Lung (tissue), 12 donors: Measurements from ENCODE around the gene CFAP61. TPM values are rescaled to one million over a fixed set of nuclear protein-coding genes. Genes with fewer than 3 reads are reported as not detected.

Experiments used
- ATAC-seq: fragments of 200-7000 bp; cut with Tn5 transposase; one replicate; pipeline ENCODE4 v1.9.1; 2020; ENCODE audit warnings: moderate number of reproducible peaks; ENCODE audit not compliant: insufficient read depth, low FRiP score
- DNase-seq, 3 donors: peaks; one replicate each; pipeline ENCODE4 v3.0.0-alpha.2; 2013 to 2017
- H3K27ac ChIP-seq, 2 donors: one replicate each; pipeline ENCODE4 v1.5.1; 2013; ENCODE audit warnings: mild to moderate bottlenecking in 2 of 2, moderate library complexity in 2 of 2, control low read depth in 1 of 2, inconsistent platforms in 1 of 2, low read depth in 1 of 2, low read length in 1 of 2
- H3K27me3 ChIP-seq, 3 donors: one replicate each; pipeline ENCODE4 v1.5.1; 2013; ENCODE audit warnings: low read length in 2 of 3; ENCODE audit not compliant: control insufficient read depth in 3 of 3, insufficient read depth in 3 of 3
- H3K36me3 ChIP-seq, 4 donors: one replicate each; pipeline ENCODE4 v1.5.1; 2013; ENCODE audit warnings: low read length in 4 of 4, mild to moderate bottlenecking in 1 of 4, moderate library complexity in 1 of 4; ENCODE audit not compliant: control insufficient read depth in 4 of 4, insufficient read depth in 4 of 4
- H3K4me1 ChIP-seq, 5 donors: one replicate each; pipeline ENCODE4 v1.5.1; 2013; ENCODE audit warnings: low read length in 5 of 5, mild to moderate bottlenecking in 2 of 5, moderate library complexity in 1 of 5; ENCODE audit not compliant: control insufficient read depth in 5 of 5, insufficient read depth in 5 of 5
- H3K4me3 ChIP-seq: one replicate; pipeline ENCODE4 v1.5.1; 2013; ENCODE audit warnings: mild to moderate bottlenecking, control low read depth, moderate library complexity
- H3K9ac ChIP-seq, 2 donors: one replicate each; pipeline ENCODE4 v1.5.1; 2013; ENCODE audit warnings: low read length in 2 of 2, control low read depth in 1 of 2; ENCODE audit not compliant: insufficient read depth in 1 of 2
- H3K9me3 ChIP-seq, 4 donors: one replicate each; pipeline ENCODE4 v1.5.1; 2013; ENCODE audit warnings: low read length in 3 of 4, mild to moderate bottlenecking in 1 of 4, moderate library complexity in 1 of 4; ENCODE audit not compliant: control insufficient read depth in 4 of 4, insufficient read depth in 3 of 4
- CTCF ChIP-seq: IDR thresholded peaks from 2 replicates; pipeline ENCODE4 v1.5.1; 2012; ENCODE audit warnings: mild to moderate bottlenecking; ENCODE audit errors: control extremely low read depth, extremely low read depth
- WGBS, 2 donors: extraction: QIAGEN DNeasy Blood & Tissue Kit; methylation state at CpG; one replicate each; pipeline ENCODE4 v1.1.7; 2013; 5-methylcytosine and 5-hydroxymethylcytosine counted together
- polyA plus RNA-seq, 2 donors: library from polyadenylated mRNA; stranded (reverse); fragments of 200-250 nt; gene quantifications; one replicate each; pipeline ENCODE4 v1.2.1, GENCODE V29; 2013
- total RNA-seq, 2 donors: library from RNA; depleted of rRNA in 1 of 2; stranded (reverse); fragments of >200 nt in 1 of 2; gene quantifications; one replicate each; pipeline ENCODE4 v1.2.1, GENCODE V29; 2014 to 2021
- donor health status: control.
- donor health status: control.
- donor health status: Bipolar disorder and iron deficiency.
- donor health status: healthy.
- donor health status: DM: yes; HTN: yes; CAD: no.

CFAP61 gene
- total and polyA plus RNA-seq, 4 donors = 2.0 to 15.4 (median 6.5) TPM

- H3K9me3 ChIP-seq = no peaks in the 10 kb centered on the region
- peaks cover 0 to 38% (median 12%) of the 10 kb centered on the region in 4 donors for H3K36me3 ChIP-seq
- TF ChIP-seq CTCF = no peak
- DNase-seq (no peak), ATAC-seq (no peak)
- H3K4me1 ChIP-seq = peaks cover 0 to 9% (median 0%) of the 10 kb centered on the region in 5 donors
- H3K9ac ChIP-seq = no peak overlapping the region
- H3K27me3 ChIP-seq = peaks cover 0 to 5% (median 2%) of the 10 kb centered on the region in 3 donors
- 95 to 96% methylated on average over 9 of the region's 9 CpGs for WGBS, 2 donors
- no peak overlapping the region for H3K27ac ChIP-seq
- H3K4me3 ChIP-seq = no peak overlapping the region
Observed at GRCh38 chr20:20390393-20390792, 338.1 kb downstream of the CFAP61 start.

DNA sequence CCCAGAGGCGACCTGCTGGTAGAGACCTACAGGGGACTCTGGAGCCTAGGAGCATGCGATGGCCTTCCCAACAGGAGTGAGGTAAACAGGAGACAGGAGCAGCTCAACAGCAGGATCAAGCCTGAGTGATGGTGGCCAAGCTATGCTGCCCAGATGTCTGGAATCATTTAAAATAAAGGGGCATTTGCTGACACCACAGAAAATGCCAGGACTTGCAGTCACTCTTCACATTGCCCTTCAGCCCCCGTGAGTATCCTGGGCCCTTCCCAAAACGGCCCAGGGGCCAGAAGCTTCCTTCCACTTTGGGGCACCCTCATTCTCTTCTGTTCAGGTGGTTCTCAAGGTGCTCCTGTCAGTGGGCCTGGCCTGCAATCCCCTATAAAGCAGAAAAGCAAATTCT lies 338.8 kb downstream of the CFAP61 start:
- no peaks in the 10 kb centered on the region for H3K9me3 ChIP-seq
- H3K9ac ChIP-seq = no peak overlapping the region
- no peak overlapping the region for H3K4me3 ChIP-seq
- DNase-seq (no peak), ATAC-seq (no peak)
- H3K27ac ChIP-seq = no peak overlapping the region
- H3K27me3 ChIP-seq = no peaks in the 10 kb centered on the region
- no peak for TF ChIP-seq CTCF
- H3K4me1 ChIP-seq = peaks cover 0 to 9% (median 0%) of the 10 kb centered on the region in 5 donors
- peaks cover 0 to 45% (median 12%) of the 10 kb centered on the region in 4 donors for H3K36me3 ChIP-seq
- WGBS, 2 donors = 87 to 91% methylated on average over 4 of the region's 4 CpGs

- WGBS, 2 donors = 86 to 92% methylated on average over 13 of the region's 13 CpGs
- no peak for TF ChIP-seq CTCF
- no peaks in the 10 kb centered on the region for H3K27me3 ChIP-seq
Observed at GRCh38 chr20:20391766-20392165, 339.4 kb downstream of the CFAP61 start.

More at GRCh38 chr20:20391766-20392165, 339.4 kb downstream of the CFAP61 start:
- Histone ChIP-seq H3K9me3 (no peaks in the 10 kb centered on the region), H3K4me3 (no peak overlapping the region), H3K27ac (no peak overlapping the region), H3K4me1 (peaks cover 0 to 9% (median 0%) of the 10 kb centered on the region in 5 donors), H3K9ac (no peak overlapping the region), H3K36me3 (peaks cover 0 to 49% (median 12%) of the 10 kb centered on the region in 4 donors)
- ATAC-seq (no peak), DNase-seq (no peak)
